GM23338 (cell line): ENCODE data around the gene KRT9. TPM values are rescaled to one million over a fixed set of nuclear protein-coding genes. Genes with fewer than 3 reads are reported as not detected.

Experiments
- ATAC-seq: fragments of 200-7000 bp; cut with Tn5 transposase; 3 replicates; pipeline ENCODE4 v1.9.1; 2020
- DNase-seq: peaks from one replicate; pipeline ENCODE4 v3.0.0-alpha.2; 2015; ENCODE audit warnings: low spot score
- H2AFZ ChIP-seq: fragments of 200-600 bp; sonication (generic); 2 replicates; pipeline ENCODE4 v1.8.0; 2016; ENCODE audit warnings: antibody characterized with exemption, mild to moderate bottlenecking, moderate library complexity
- H3F3A ChIP-seq: fragments of 200-600 bp; sonication (generic); replicated peaks from 2 replicates; pipeline ENCODE4 v1.8.0; 2017; ENCODE audit warnings: antibody characterized with exemption, mixed run types, low read depth
- H3K27ac ChIP-seq: fragments of 200-600 bp; sonication (generic); 2 replicates; pipeline ENCODE4 v1.6.1; 2016; ENCODE audit warnings: low read depth
- H3K27me3 ChIP-seq: fragments of 200-600 bp; sonication (generic); 2 replicates; pipeline ENCODE4 v1.8.0; 2016; ENCODE audit warnings: mild to moderate bottlenecking, mixed run types, moderate library complexity; ENCODE audit not compliant: insufficient read depth
- H3K36me3 ChIP-seq: fragments of 200-600 bp; sonication (generic); 2 replicates; pipeline ENCODE4 v1.8.0; 2016; ENCODE audit warnings: mild to moderate bottlenecking; ENCODE audit not compliant: insufficient read depth
- H3K4me1 ChIP-seq: fragments of 200-600 bp; sonication (generic); 2 replicates; pipeline ENCODE4 v1.8.0; 2016; ENCODE audit warnings: mild to moderate bottlenecking, moderate library complexity; ENCODE audit not compliant: insufficient read depth
- H3K4me2 ChIP-seq: fragments of 200-600 bp; sonication (generic); 2 replicates; pipeline ENCODE4 v1.7.1; 2017; ENCODE audit warnings: mixed run types
- H3K4me3 ChIP-seq: fragments of 200-600 bp; sonication (generic); 2 replicates; pipeline ENCODE4 v1.6.1; 2016; ENCODE audit warnings: mixed run types
- H3K79me2 ChIP-seq: fragments of 200-600 bp; sonication (generic); replicated peaks from 2 replicates; pipeline ENCODE4 v1.8.0; 2017; ENCODE audit warnings: mild to moderate bottlenecking; ENCODE audit not compliant: insufficient read depth
- H3K9me2 ChIP-seq: fragments of 200-600 bp; sonication (generic); 2 replicates; pipeline ENCODE4 v1.8.0; 2017; ENCODE audit not compliant: insufficient read depth
- H4K20me1 ChIP-seq: fragments of 200-600 bp; sonication (generic); replicated peaks from 2 replicates; pipeline ENCODE4 v1.8.0; 2017; ENCODE audit warnings: mild to moderate bottlenecking; ENCODE audit not compliant: insufficient read depth
- H3K27ac Mint-ChIP-seq: 2 replicates; pipeline ENCODE4 v1.8.0; 2020; ENCODE audit warnings: inconsistent platforms, mild to moderate bottlenecking, moderate library complexity, mixed read lengths
- H3K27me3 Mint-ChIP-seq: 3 replicates; pipeline ENCODE4 v1.8.0; 2022; ENCODE audit warnings: low read depth, mild to moderate bottlenecking, moderate library complexity, mixed read lengths, inconsistent platforms; ENCODE audit not compliant: insufficient read depth, poor library complexity
- H3K36me3 Mint-ChIP-seq: 3 replicates; pipeline ENCODE4 v1.8.0; 2021; ENCODE audit warnings: low read depth, mild to moderate bottlenecking, inconsistent platforms, moderate library complexity, mixed read lengths
- H3K4me1 Mint-ChIP-seq: 3 replicates; pipeline ENCODE4 v1.8.0; 2020; ENCODE audit warnings: mild to moderate bottlenecking, inconsistent platforms, mixed read lengths
- H3K4me3 Mint-ChIP-seq: 3 replicates; pipeline ENCODE4 v1.8.0; 2021; ENCODE audit warnings: moderate library complexity, mild to moderate bottlenecking, inconsistent platforms, mixed read lengths
- H3K9me3 Mint-ChIP-seq: 3 replicates; pipeline ENCODE4 v1.8.0; 2020; ENCODE audit warnings: moderate library complexity, mild to moderate bottlenecking, inconsistent platforms, mixed read lengths
- CTCF ChIP-seq, 2 experiments: fragments of 200-600 bp in 1 of 2; sonication (generic) in 1 of 2; conservative IDR thresholded peaks; 2 replicates each; pipeline versions ENCODE4 v1.5.1 to v1.6.1; 2016 to 2017; ENCODE audit warnings: antibody characterized with exemption in 2 of 2, low read depth in 2 of 2, mild to moderate bottlenecking in 2 of 2, moderate library complexity in 1 of 2
- ETS1 ChIP-seq: IDR thresholded peaks from 2 replicates; pipeline ENCODE4 v1.6.1; 2016; ENCODE audit warnings: antibody characterized with exemption
- NANOG ChIP-seq: IDR thresholded peaks from 2 replicates; pipeline ENCODE4 v1.6.1; 2016; ENCODE audit warnings: antibody characterized with exemption, borderline replicate concordance
- POLR2AphosphoS5 ChIP-seq: IDR thresholded peaks from 2 replicates; pipeline ENCODE4 v1.6.1; 2016; ENCODE audit warnings: antibody characterized with exemption, low read depth
- ZNF114 ChIP-seq: fragments of 250-450 bp; sonication (Bioruptor Pico); IDR thresholded peaks from 2 replicates; pipeline ENCODE4 v1.5.0; 2020; ENCODE audit warnings: mild to moderate bottlenecking, moderate library complexity
- ZNF331 ChIP-seq: fragments of 250-450 bp; sonication (Bioruptor Pico); IDR thresholded peaks from 2 replicates; pipeline ENCODE4 v1.5.0; 2020; ENCODE audit warnings: low read depth, mild to moderate bottlenecking, moderate library complexity
- polyA plus RNA-seq: library from polyadenylated mRNA; unstranded; fragments of >200 nt; fragmentation: Nextera tagmentation; extraction: Ambion mirVana; gene quantifications from 2 replicates; pipeline ENCODE4 v1.2.1, GENCODE V29; 2016
- total RNA-seq: library from RNA; depleted of rRNA; stranded (reverse); fragments of >200 nt; shearing (Covaris generic); gene quantifications from 2 replicates; pipeline ENCODE4 v1.2.3, GENCODE V29; 2014
- TF ChIP-seq, protein P1 (sequence below): IDR thresholded peaks from one replicate; pipeline ENCODE4 v1.6.1; 2018; ENCODE audit warnings: antibody characterized with exemption; ENCODE audit not compliant: unreplicated experiment

KRT9 gene
- total and polyA plus RNA-seq, 2 experiments from 2014 or later = not detected

DNA sequence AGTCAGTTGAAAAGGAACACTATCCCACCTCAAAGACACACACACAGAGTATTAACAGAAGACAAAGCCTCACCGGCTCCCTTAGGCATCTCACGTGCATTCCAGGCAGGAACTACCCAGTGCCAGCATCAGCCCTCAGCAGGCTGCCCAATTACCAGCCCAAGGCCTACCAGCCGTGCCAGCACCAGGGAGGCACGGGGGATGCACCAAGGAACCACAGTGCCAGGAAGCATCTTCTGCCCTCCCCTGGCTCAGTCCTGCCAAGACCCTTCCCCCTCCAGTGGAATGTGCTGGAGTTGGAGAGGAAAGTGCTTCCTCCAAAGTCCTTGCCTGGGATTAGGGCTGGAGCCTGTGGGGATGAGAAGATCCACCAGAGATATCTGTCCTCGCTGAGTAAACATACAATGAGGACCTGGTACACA lies 32.8 kb downstream of the KRT9 start:
- no peaks in the 10 kb centered on the region for H3K36me3 Mint-ChIP-seq
- no peaks in the 10 kb centered on the region for H3F3A ChIP-seq
- peaks cover 14% of the 10 kb centered on the region for H3K27me3 Mint-ChIP-seq
- H3K36me3 ChIP-seq = no peaks in the 10 kb centered on the region
- peak; percentile 24 for ATAC-seq
- H3K9me2 ChIP-seq = no peaks in the 10 kb centered on the region
- 0 out of 2 replicates have a peak overlapping the region, but pooled peaks have one; percentile 38 for H3K4me2 ChIP-seq
- no peak for DNase-seq
- peaks cover 4% of the 10 kb centered on the region for H3K4me1 ChIP-seq
- H3K27ac ChIP-seq = no peak overlapping the region
- H2AFZ ChIP-seq = peak overlapping the region; percentile 52; the same call in 1 of the 2 replicates
- TF ChIP-seq ETS1 (no peak), CTCF (conservative IDR thresholded peaks at IDR 0.05; ENCODE audit: low read depth in 2 of 2) (no peak)
- no peaks in the 10 kb centered on the region for H3K27me3 ChIP-seq
- no peaks in the 10 kb centered on the region for H3K9me3 Mint-ChIP-seq
- no peak overlapping the region for H3K4me3 ChIP-seq
- H3K4me1 Mint-ChIP-seq = peaks cover 41% of the 10 kb centered on the region
- H4K20me1 ChIP-seq = no peaks in the 10 kb centered on the region
- no peak overlapping the region for H3K4me3 Mint-ChIP-seq
- no peak overlapping the region for H3K27ac Mint-ChIP-seq
- no peaks in the 10 kb centered on the region for H3K79me2 ChIP-seq

DNA sequence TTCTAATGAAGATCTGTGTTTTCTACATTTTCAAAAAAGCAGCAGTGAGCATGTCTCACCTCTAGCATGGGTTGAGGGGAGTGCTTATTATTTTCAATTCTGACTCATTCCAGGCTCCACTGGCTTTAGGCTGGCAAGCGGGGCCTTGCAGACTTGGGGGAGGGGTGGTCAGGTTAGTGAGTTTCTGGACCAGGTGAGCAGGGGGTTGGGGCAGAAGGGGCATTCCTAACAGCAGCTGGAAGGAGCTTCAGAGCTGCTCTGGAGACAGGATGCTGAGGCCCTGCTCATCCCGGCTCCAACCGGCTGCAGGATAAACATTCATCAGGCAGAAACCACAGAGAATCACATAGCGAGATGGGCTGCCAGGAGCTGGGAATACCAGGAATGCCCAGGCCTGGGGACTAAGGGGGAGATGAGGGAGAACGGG lies 33.3 kb downstream of the KRT9 start:
- ATAC-seq = peak; percentile 17; the same call in 2 of the 3 replicates
- Histone ChIP-seq H3K79me2 (no peaks in the 10 kb centered on the region), H3F3A (no peaks in the 10 kb centered on the region), H3K4me2 (0 out of 2 replicates have a peak overlapping the region, but pooled peaks have one; percentile 38), H3K36me3 (no peaks in the 10 kb centered on the region), H2AFZ (peak overlapping the region; percentile 52; the same call in 1 of the 2 replicates), H4K20me1 (no peaks in the 10 kb centered on the region), H3K27ac (no peak overlapping the region), H3K27me3 (no peaks in the 10 kb centered on the region), H3K4me3 (no peak overlapping the region), H3K4me1 (peaks cover 4% of the 10 kb centered on the region; the same call in 1 of the 2 replicates), H3K9me2 (no peaks in the 10 kb centered on the region)
- H3K9me3 Mint-ChIP-seq = no peaks in the 10 kb centered on the region
- no peak overlapping the region for H3K4me3 Mint-ChIP-seq
- H3K4me1 Mint-ChIP-seq = peaks cover 41% of the 10 kb centered on the region
- peak; percentile 35 for DNase-seq
- no peak overlapping the region for H3K27ac Mint-ChIP-seq
- H3K36me3 Mint-ChIP-seq = no peaks in the 10 kb centered on the region
- peaks cover 14% of the 10 kb centered on the region for H3K27me3 Mint-ChIP-seq
- TF ChIP-seq, protein P1, sequence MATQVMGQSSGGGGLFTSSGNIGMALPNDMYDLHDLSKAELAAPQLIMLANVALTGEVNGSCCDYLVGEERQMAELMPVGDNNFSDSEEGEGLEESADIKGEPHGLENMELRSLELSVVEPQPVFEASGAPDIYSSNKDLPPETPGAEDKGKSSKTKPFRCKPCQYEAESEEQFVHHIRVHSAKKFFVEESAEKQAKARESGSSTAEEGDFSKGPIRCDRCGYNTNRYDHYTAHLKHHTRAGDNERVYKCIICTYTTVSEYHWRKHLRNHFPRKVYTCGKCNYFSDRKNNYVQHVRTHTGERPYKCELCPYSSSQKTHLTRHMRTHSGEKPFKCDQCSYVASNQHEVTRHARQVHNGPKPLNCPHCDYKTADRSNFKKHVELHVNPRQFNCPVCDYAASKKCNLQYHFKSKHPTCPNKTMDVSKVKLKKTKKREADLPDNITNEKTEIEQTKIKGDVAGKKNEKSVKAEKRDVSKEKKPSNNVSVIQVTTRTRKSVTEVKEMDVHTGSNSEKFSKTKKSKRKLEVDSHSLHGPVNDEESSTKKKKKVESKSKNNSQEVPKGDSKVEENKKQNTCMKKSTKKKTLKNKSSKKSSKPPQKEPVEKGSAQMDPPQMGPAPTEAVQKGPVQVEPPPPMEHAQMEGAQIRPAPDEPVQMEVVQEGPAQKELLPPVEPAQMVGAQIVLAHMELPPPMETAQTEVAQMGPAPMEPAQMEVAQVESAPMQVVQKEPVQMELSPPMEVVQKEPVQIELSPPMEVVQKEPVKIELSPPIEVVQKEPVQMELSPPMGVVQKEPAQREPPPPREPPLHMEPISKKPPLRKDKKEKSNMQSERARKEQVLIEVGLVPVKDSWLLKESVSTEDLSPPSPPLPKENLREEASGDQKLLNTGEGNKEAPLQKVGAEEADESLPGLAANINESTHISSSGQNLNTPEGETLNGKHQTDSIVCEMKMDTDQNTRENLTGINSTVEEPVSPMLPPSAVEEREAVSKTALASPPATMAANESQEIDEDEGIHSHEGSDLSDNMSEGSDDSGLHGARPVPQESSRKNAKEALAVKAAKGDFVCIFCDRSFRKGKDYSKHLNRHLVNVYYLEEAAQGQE = no peak
- TF ChIP-seq ZNF331 (CRISPR knock-in tag) = no peak
- no peak for TF ChIP-seq POLR2AphosphoS5
- no peak for TF ChIP-seq CTCF (conservative IDR thresholded peaks at IDR 0.05; ENCODE audit: low read depth in 2 of 2)
- no peak for TF ChIP-seq NANOG
- TF ChIP-seq ETS1 = no peak
- no peak for TF ChIP-seq ZNF114 (CRISPR knock-in tag)
